Neuronal stem cell (in vitro differentiated cells): Measurements from ENCODE around the gene SEPHS1.

Experiments used
- DNase-seq: peaks from one replicate; pipeline ENCODE4 v3.0.0-alpha.2; 2013; ENCODE audit warnings: low spot score
- H2AFZ ChIP-seq: one replicate; pipeline ENCODE4 v1.6.1; 2013; ENCODE audit warnings: mild to moderate bottlenecking, low read length, inconsistent platforms
- H2AK5ac ChIP-seq: 2 replicates; pipeline ENCODE4 v1.6.1; 2013; ENCODE audit warnings: low read depth, mild to moderate bottlenecking, inconsistent platforms, low read length, moderate library complexity, mixed read lengths
- H2BK120ac ChIP-seq: 2 replicates; pipeline ENCODE4 v1.6.1; 2013; ENCODE audit warnings: low read depth, mild to moderate bottlenecking, inconsistent platforms, low read length, moderate library complexity, mixed read lengths
- H2BK12ac ChIP-seq: one replicate; pipeline ENCODE4 v1.6.1; 2013; ENCODE audit warnings: low read length, inconsistent platforms
- H2BK15ac ChIP-seq: 2 replicates; pipeline ENCODE4 v1.6.1; 2013; ENCODE audit warnings: mild to moderate bottlenecking, low read length, inconsistent platforms, mixed read lengths
- H2BK5ac ChIP-seq: one replicate; pipeline ENCODE4 v1.6.1; 2013; ENCODE audit warnings: inconsistent platforms, mild to moderate bottlenecking, low read length, moderate library complexity
- H3K14ac ChIP-seq: one replicate; pipeline ENCODE4 v1.6.1; 2013; ENCODE audit warnings: low read length, inconsistent platforms
- H3K18ac ChIP-seq: 2 replicates; pipeline ENCODE4 v1.6.1; 2013; ENCODE audit warnings: low read length, inconsistent platforms
- H3K23ac ChIP-seq: 2 replicates; pipeline ENCODE4 v1.6.1; 2013; ENCODE audit warnings: low read depth, mild to moderate bottlenecking, mixed read lengths, low read length, inconsistent platforms; ENCODE audit not compliant: poor library complexity
- H3K27ac ChIP-seq: replicated peaks from 3 replicates; pipeline ENCODE4 v1.5.1; 2013; ENCODE audit warnings: low read length, inconsistent platforms
- H3K27me3 ChIP-seq, 3 experiments: 2 replicates each; pipeline ENCODE4 v1.6.1; 2013; ENCODE audit warnings: low read length in 3 of 3, mild to moderate bottlenecking in 2 of 3, inconsistent platforms in 1 of 3, low read depth in 1 of 3, mixed read lengths in 1 of 3, moderate library complexity in 1 of 3; ENCODE audit not compliant: control insufficient read depth in 3 of 3, insufficient read depth in 3 of 3
- H3K36me3 ChIP-seq, 2 donors: replicated peaks in 1 of 2; 2 replicates each; pipeline ENCODE4 v1.6.1; 2013; ENCODE audit warnings: low read length in 2 of 2; ENCODE audit not compliant: control insufficient read depth in 2 of 2, insufficient read depth in 2 of 2
- H3K4ac ChIP-seq: 2 replicates; pipeline ENCODE4 v1.6.1; 2013; ENCODE audit warnings: inconsistent platforms, mild to moderate bottlenecking, low read length, moderate library complexity
- H3K4me1 ChIP-seq, 2 donors: 1 replicate in 1 of 2; 2 replicates in 1 of 2; pipeline ENCODE4 v1.6.1; 2013; ENCODE audit warnings: low read length in 2 of 2, low read depth in 1 of 2; ENCODE audit not compliant: control insufficient read depth in 2 of 2, insufficient read depth in 1 of 2
- H3K4me2 ChIP-seq: one replicate; pipeline ENCODE4 v1.6.1; 2013; ENCODE audit warnings: mild to moderate bottlenecking, low read length, inconsistent platforms; ENCODE audit not compliant: insufficient read depth, poor library complexity, severe bottlenecking
- H3K4me3 ChIP-seq, 2 donors: 2 replicates each; pipeline ENCODE4 v1.5.1; 2013; ENCODE audit warnings: low read length in 2 of 2, mild to moderate bottlenecking in 2 of 2, inconsistent platforms in 1 of 2, moderate library complexity in 1 of 2
- H3K79me1 ChIP-seq: one replicate; pipeline ENCODE4 v1.6.1; 2013; ENCODE audit warnings: low read depth, mild to moderate bottlenecking, inconsistent platforms, low read length, moderate library complexity
- H3K9ac ChIP-seq: one replicate; pipeline ENCODE4 v1.6.1; 2013; ENCODE audit warnings: mild to moderate bottlenecking, low read depth, low read length, inconsistent platforms; ENCODE audit not compliant: poor library complexity
- H3K9me3 ChIP-seq, 2 donors: replicated peaks in 1 of 2; 2 replicates each; pipeline versions ENCODE3 to v1.6.1; 2013; ENCODE audit warnings: low read length in 2 of 2, mild to moderate bottlenecking in 2 of 2, inconsistent platforms in 1 of 2, low read depth in 1 of 2, mixed read lengths in 1 of 2, moderate library complexity in 1 of 2; ENCODE audit not compliant: control insufficient read depth in 2 of 2, insufficient read depth in 1 of 2
- H4K8ac ChIP-seq: one replicate; pipeline ENCODE4 v1.6.1; 2013; ENCODE audit warnings: low read depth, mild to moderate bottlenecking, inconsistent platforms, low read length, moderate library complexity
- H4K91ac ChIP-seq: one replicate; pipeline ENCODE4 v1.6.1; 2013; ENCODE audit warnings: low read length, low read depth, mild to moderate bottlenecking, inconsistent platforms; ENCODE audit not compliant: poor library complexity
- WGBS, 2 donors: extraction: QIAGEN DNeasy Blood & Tissue Kit; methylation state at CpG; one replicate each; pipeline ENCODE4 v1.1.7; 2013; ENCODE audit warnings: missing lambda C conversion rate in 2 of 2, mixed read lengths in 1 of 2; ENCODE audit not compliant: insufficient read length in 2 of 2, insufficient replicate concordance in 1 of 2; ENCODE audit errors: extremely low coverage in 2 of 2; 5-methylcytosine and 5-hydroxymethylcytosine counted together

The SEPHS1 gene

DNA sequence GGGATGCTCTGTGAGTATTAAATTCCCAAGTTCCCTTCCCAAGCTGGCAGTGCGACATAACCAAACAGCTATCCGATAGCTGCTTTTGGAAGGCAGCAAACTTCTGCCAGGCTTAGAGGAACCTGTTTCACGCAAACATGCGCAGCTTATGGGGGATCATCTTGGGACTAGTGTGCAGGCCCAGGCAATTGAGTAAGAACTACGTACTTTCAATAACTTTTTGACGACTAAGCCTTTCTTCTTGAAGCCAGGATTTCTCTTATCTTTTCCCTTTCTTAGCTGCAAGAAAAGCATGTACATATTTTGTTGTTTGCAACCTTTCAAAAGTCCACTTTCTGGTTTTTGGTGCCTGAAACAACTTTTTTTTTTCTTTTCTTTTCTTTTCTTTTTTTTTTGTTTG, 28.7 kb upstream of the SEPHS1 start:
- H4K91ac ChIP-seq: no peak overlapping the region
- H2BK120ac ChIP-seq: no peak overlapping the region
- no peaks in the 10 kb centered on the region for H3K4me1 ChIP-seq
- no CpG with 5 or more reads among the region's 6 CpGs for WGBS, 2 donors
- H2BK12ac ChIP-seq: no peak overlapping the region
- DNase-seq: no peak
- no peaks in the 10 kb centered on the region for H3K79me1 ChIP-seq
- H3K36me3 ChIP-seq: no peaks in the 10 kb centered on the region
- no peak overlapping the region for H2BK5ac ChIP-seq
- H2BK15ac ChIP-seq: no peak overlapping the region
- H3K4me2 ChIP-seq: no peak overlapping the region
- no peaks in the 10 kb centered on the region for H3K9me3 ChIP-seq
- H3K27ac ChIP-seq: no peak overlapping the region
- no peak overlapping the region for H3K9ac ChIP-seq
- H3K18ac ChIP-seq: no peak overlapping the region
- H3K4me3 ChIP-seq: no peak overlapping the region
- H3K27me3 ChIP-seq: peaks cover 0 to 2% (median 0%) of the 10 kb centered on the region in 3 experiments
- no peak overlapping the region for H2AK5ac ChIP-seq
- no peak overlapping the region for H3K14ac ChIP-seq
- H3K23ac ChIP-seq: no peak overlapping the region
- no peak overlapping the region for H2AFZ ChIP-seq
- no peak overlapping the region for H4K8ac ChIP-seq
- H3K4ac ChIP-seq: no peak overlapping the region

DNA sequence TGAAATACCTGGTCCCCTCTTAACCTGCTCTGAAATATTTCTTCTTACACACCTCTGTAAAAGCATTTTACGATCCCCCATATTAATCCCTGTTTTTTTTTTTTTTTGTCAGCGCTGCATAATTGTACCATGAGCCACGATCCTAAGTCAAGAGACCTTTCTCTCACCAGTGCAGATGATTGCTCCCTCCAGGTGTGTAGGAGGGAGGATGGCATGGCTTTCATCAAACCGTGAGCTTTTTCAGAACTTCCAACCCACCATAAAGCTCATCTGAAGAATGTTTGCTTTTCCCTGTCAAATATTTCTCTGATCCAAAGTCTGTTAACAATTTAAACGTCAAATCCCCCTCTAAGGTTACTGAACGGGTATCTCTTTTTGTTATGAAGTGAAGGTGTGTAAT, 28.2 kb upstream of the SEPHS1 start:
- H3K9me3 ChIP-seq: no peaks in the 10 kb centered on the region
- no peak overlapping the region for H3K4ac ChIP-seq
- no peak overlapping the region for H3K18ac ChIP-seq
- no peak overlapping the region for H4K91ac ChIP-seq
- no peak overlapping the region for H3K23ac ChIP-seq
- H3K9ac ChIP-seq: no peak overlapping the region
- H2BK5ac ChIP-seq: no peak overlapping the region
- no peaks in the 10 kb centered on the region for H3K79me1 ChIP-seq
- H4K8ac ChIP-seq: no peak overlapping the region
- H3K27ac ChIP-seq: no peak overlapping the region
- H3K4me1 ChIP-seq: no peaks in the 10 kb centered on the region
- no peak overlapping the region for H2AFZ ChIP-seq
- H2BK15ac ChIP-seq: no peak overlapping the region
- no peak overlapping the region for H2BK120ac ChIP-seq
- H3K4me3 ChIP-seq: no peak overlapping the region
- H3K27me3 ChIP-seq: peaks cover 0 to 2% (median 0%) of the 10 kb centered on the region in 3 experiments
- WGBS, 2 donors: no CpG with 5 or more reads among the region's 6 CpGs
- DNase-seq: no peak
- H3K14ac ChIP-seq: no peak overlapping the region
- no peak overlapping the region for H2BK12ac ChIP-seq
- no peaks in the 10 kb centered on the region for H3K36me3 ChIP-seq
- no peak overlapping the region for H3K4me2 ChIP-seq
- no peak overlapping the region for H2AK5ac ChIP-seq

DNA sequence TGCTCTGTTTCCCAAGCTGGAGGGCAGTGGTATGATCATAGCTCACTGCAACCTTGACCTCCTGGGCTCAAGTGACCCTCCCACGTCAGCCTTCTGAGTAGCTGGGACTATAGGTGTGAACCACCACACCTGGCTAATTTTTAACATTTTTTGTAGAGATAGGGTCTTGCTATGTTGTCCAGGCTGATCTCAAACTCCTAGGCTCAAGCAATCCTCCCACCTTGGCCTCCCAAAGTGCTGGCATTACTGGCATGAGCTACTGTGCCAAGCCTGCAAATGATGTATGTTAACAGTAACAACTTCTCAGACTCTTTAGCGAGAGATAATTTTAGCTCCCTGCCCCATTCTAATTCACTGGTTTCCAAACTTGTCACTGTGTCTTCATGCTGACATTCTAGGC, 27.7 kb upstream of the SEPHS1 start:
- no peak for DNase-seq

DNA sequence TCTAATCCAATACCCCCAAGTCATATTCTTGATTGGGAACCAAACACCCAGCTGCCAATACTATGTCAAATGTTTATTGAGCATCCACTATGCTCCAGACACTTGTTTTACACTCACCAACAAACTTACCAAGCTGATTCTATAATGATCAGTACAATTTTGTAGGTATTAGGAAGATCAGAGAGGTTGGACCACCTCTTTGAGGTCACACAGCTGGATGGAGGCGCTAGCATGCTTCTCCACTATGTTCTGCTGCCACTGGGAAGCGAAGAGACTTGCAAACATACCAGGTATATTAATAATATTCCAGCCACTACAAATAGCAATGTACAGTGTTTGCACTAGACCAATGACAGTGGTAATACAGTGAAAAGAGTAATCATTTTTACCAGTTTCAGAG, 25.6 kb upstream of the SEPHS1 start:
- H2BK15ac ChIP-seq: no peak overlapping the region
- H3K4me2 ChIP-seq: no peak overlapping the region
- no peak overlapping the region for H3K18ac ChIP-seq
- no peak overlapping the region for H4K91ac ChIP-seq
- no peaks in the 10 kb centered on the region for H3K79me1 ChIP-seq
- H3K14ac ChIP-seq: no peak overlapping the region
- H3K23ac ChIP-seq: no peak overlapping the region
- no peak overlapping the region for H2AFZ ChIP-seq
- H3K27me3 ChIP-seq: no peaks in the 10 kb centered on the region
- no peak for DNase-seq
- no peak overlapping the region for H2BK12ac ChIP-seq
- no peak overlapping the region for H3K4ac ChIP-seq
- no peak overlapping the region for H2BK120ac ChIP-seq
- H3K9me3 ChIP-seq: no peaks in the 10 kb centered on the region
- H4K8ac ChIP-seq: no peak overlapping the region
- H2BK5ac ChIP-seq: no peak overlapping the region
- H3K27ac ChIP-seq: no peak overlapping the region
- no peaks in the 10 kb centered on the region for H3K4me1 ChIP-seq
- H3K9ac ChIP-seq: no peak overlapping the region
- no CpG with 5 or more reads among the region's 2 CpGs for WGBS, 2 donors
- no peaks in the 10 kb centered on the region for H3K36me3 ChIP-seq
- H3K4me3 ChIP-seq: no peak overlapping the region
- no peak overlapping the region for H2AK5ac ChIP-seq

More for the DNA sequence above, 27.7 kb upstream of the SEPHS1 start:
- Histone ChIP-seq H4K91ac (no peak overlapping the region), H2BK120ac (no peak overlapping the region), H2AK5ac (no peak overlapping the region), H3K14ac (no peak overlapping the region), H3K4me3 (no peak overlapping the region), H3K4me2 (no peak overlapping the region), H3K18ac (no peak overlapping the region), H3K27ac (no peak overlapping the region), H2BK12ac (no peak overlapping the region), H3K23ac (no peak overlapping the region), H2BK5ac (no peak overlapping the region), H3K9ac (no peak overlapping the region), H2BK15ac (no peak overlapping the region), H3K36me3 (no peaks in the 10 kb centered on the region), H4K8ac (no peak overlapping the region), H3K4ac (no peak overlapping the region), H3K9me3 (no peaks in the 10 kb centered on the region), H3K27me3 (peaks cover 0 to 2% (median 0%) of the 10 kb centered on the region in 3 experiments), H2AFZ (no peak overlapping the region), H3K79me1 (no peaks in the 10 kb centered on the region), H3K4me1 (no peaks in the 10 kb centered on the region)
- no CpG with 5 or more reads among the region's 2 CpGs for WGBS, 2 donors
